ENCODE results near the gene DAP. TPM values are rescaled to one million over a fixed set of nuclear protein-coding genes. Genes with fewer than 3 reads are reported as not detected.

The DAP gene
- total RNA-seq, 2 donors from 2014 or later = 34.6 to 65.8 TPM

DNA sequence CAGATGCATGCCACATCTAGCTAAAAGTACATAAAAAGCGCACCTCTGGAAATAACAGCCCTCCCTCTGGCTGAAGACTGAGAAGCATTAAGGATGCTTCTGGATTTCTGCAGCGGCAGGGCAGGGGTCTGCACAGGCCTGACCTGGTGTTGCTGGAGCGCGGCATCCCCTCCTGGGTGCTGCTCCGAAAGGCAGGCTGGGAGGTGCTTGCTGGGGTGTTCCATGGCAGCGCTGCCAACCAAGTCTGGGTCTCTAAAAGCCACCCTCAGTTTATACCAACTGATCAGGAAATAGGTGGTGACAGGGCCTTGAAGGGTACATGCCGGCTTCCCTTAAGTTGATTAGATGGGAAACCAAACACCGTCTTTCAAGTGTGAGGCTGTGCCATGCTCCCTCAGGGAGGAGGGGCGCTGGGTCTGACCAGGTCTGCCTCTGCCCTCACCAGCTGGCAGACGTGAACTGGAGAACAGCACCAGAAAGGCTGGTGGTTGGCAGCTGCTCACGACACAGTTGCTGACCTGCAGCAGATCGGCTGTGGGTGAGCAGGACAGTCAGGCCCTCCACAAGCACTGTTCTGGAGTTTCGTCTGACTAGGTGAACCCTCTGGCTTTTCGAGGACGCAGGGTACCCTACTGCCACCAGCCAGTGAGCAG is 81.6 kb downstream of the DAP start:
- no peak overlapping the region for H3K27ac ChIP-seq
- no peaks in the 10 kb centered on the region for H3K4me1 ChIP-seq
- no peaks in the 10 kb centered on the region for H3K9me3 ChIP-seq
- H3K36me3 ChIP-seq = peaks cover 39% of the 10 kb centered on the region
- no peak for DNase-seq (ENCODE audit: low spot score)
- TF ChIP-seq, protein P1, sequence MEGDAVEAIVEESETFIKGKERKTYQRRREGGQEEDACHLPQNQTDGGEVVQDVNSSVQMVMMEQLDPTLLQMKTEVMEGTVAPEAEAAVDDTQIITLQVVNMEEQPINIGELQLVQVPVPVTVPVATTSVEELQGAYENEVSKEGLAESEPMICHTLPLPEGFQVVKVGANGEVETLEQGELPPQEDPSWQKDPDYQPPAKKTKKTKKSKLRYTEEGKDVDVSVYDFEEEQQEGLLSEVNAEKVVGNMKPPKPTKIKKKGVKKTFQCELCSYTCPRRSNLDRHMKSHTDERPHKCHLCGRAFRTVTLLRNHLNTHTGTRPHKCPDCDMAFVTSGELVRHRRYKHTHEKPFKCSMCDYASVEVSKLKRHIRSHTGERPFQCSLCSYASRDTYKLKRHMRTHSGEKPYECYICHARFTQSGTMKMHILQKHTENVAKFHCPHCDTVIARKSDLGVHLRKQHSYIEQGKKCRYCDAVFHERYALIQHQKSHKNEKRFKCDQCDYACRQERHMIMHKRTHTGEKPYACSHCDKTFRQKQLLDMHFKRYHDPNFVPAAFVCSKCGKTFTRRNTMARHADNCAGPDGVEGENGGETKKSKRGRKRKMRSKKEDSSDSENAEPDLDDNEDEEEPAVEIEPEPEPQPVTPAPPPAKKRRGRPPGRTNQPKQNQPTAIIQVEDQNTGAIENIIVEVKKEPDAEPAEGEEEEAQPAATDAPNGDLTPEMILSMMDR (IDR thresholded peaks at IDR 0.05) = no peak
- no peak overlapping the region for H3K4me3 ChIP-seq
- no peaks in the 10 kb centered on the region for H3K27me3 ChIP-seq

- no peaks in the 10 kb centered on the region for H3K9me3 ChIP-seq
- no peak for DNase-seq (ENCODE audit: low spot score)
Observed at GRCh38 chr5:10678244-10678643, 82.8 kb downstream of the DAP start.

GRCh38 chr5:10677533-10677932 is 83.5 kb downstream of the DAP start:
- no peak for DNase-seq (ENCODE audit: low spot score)
- TF ChIP-seq, protein P1 (IDR thresholded peaks at IDR 0.05) = no peak
- H3K4me3 ChIP-seq = no peak overlapping the region
- H3K36me3 ChIP-seq = peaks cover 35% of the 10 kb centered on the region
- H3K9me3 ChIP-seq = no peaks in the 10 kb centered on the region
- H3K4me1 ChIP-seq = no peaks in the 10 kb centered on the region
- H3K27ac ChIP-seq = no peak overlapping the region
- H3K27me3 ChIP-seq = no peaks in the 10 kb centered on the region

More at GRCh38 chr5:10678244-10678643, 82.8 kb downstream of the DAP start:
- H3K4me1 ChIP-seq = no peaks in the 10 kb centered on the region
- H3K27ac ChIP-seq = no peak overlapping the region
- peaks cover 38% of the 10 kb centered on the region for H3K36me3 ChIP-seq
- TF ChIP-seq, protein P1 (IDR thresholded peaks at IDR 0.05) = no peak
- H3K27me3 ChIP-seq = no peaks in the 10 kb centered on the region
- no peak overlapping the region for H3K4me3 ChIP-seq

GRCh38 chr5:10676946-10677345 is 84.1 kb downstream of the DAP start:
- H3K4me3 ChIP-seq = no peak overlapping the region
- no peaks in the 10 kb centered on the region for H3K27me3 ChIP-seq
- H3K4me1 ChIP-seq = no peaks in the 10 kb centered on the region
- peaks cover 35% of the 10 kb centered on the region for H3K36me3 ChIP-seq
- no peaks in the 10 kb centered on the region for H3K9me3 ChIP-seq
- no peak overlapping the region for H3K27ac ChIP-seq
- TF ChIP-seq, protein P1 (IDR thresholded peaks at IDR 0.05) = no peak
- DNase-seq (ENCODE audit: low spot score) = no peak

DNA sequence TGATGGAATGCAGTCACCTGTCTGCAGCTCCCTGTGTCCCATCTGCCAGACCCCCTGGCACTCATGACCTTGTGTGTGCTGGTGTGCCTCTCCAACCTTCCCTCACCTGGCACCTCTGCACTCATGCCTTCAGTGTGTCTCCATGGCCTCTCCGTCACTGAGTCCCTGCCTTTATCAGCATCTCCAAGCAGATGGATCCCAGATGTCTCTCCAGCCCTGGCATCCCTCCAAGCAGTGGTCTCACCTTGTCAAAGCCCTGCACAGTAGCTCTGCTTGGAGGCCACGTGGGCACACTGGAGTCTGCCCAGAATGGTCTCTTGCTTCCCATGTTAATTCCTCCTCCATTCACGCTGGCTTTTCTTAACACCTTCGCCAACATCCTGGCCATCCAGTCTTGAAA is 84.8 kb downstream of the DAP start:
- no peaks in the 10 kb centered on the region for H3K9me3 ChIP-seq
- no peaks in the 10 kb centered on the region for H3K4me1 ChIP-seq
- DNase-seq (ENCODE audit: low spot score) = no peak
- TF ChIP-seq, protein P1 (IDR thresholded peaks at IDR 0.05) = no peak
- no peak overlapping the region for H3K27ac ChIP-seq
- H3K36me3 ChIP-seq = peaks cover 28% of the 10 kb centered on the region
- no peak overlapping the region for H3K4me3 ChIP-seq
- no peaks in the 10 kb centered on the region for H3K27me3 ChIP-seq

GRCh38 chr5:10675177-10675700 is 85.8 kb downstream of the DAP start:
- no peak overlapping the region for H3K27ac ChIP-seq
- H3K36me3 ChIP-seq = peaks cover 18% of the 10 kb centered on the region
- no peak for DNase-seq (ENCODE audit: low spot score)
- H3K27me3 ChIP-seq = no peaks in the 10 kb centered on the region
- no peak overlapping the region for H3K4me3 ChIP-seq
- H3K4me1 ChIP-seq = no peaks in the 10 kb centered on the region
- H3K9me3 ChIP-seq = no peaks in the 10 kb centered on the region
- TF ChIP-seq, protein P1 (IDR thresholded peaks at IDR 0.05) = no peak
